GM19023 (cell line): ENCODE results near the gene TUBB4A.

ENCODE experiments used
- ATAC-seq: cut with Tn5 transposase; IDR thresholded peaks from one replicate; pipeline ENCODE4 v1.9.1; 2021; ENCODE audit warnings: mild to moderate bottlenecking, moderate library complexity; ENCODE audit not compliant: unreplicated experiment

The TUBB4A gene

GRCh38 chr19:6446452-6446851 lies 55.7 kb downstream of the TUBB4A start:
- no peak for ATAC-seq
